Stimulated activated naive CD8-positive, alpha-beta T cell treated with anti-CD3 and anti-CD28 coated beads, Interleukin-15, Interleukin-2, amounts not matched to agents 100 U/mL and 50 U/mL, for 24 hours (primary cell): ENCODE measurements around the gene BCKDHB.
"Not testable (repeated sequence)": the region's sequence is repeated elsewhere in the genome, so short reads cannot be mapped to it uniquely, and the experiment has no call there.

ENCODE experiments used
- ATAC-seq: fragments of 150-1000 bp; cut with Tn5 transposase; one replicate; pipeline ENCODE4 v1.10.0; 2021
- DNase-seq: peaks from one replicate; pipeline ENCODE4 v3.0.0; 2021

The BCKDHB gene

GRCh38 chr6:80106418-80107235 lies at the start of gene BCKDHB:
TSS of gene BCKDHB (plus strand) at chr6:80106671. CDS start at chr6:80106694, 23 bp downstream.
- DNase-seq (peak; percentile 96), ATAC-seq (peak; percentile 99)

GRCh38 chr6:80060774-80061173 lies 45.7 kb upstream of the BCKDHB start:
- no peak for ATAC-seq
- no peak for DNase-seq

GRCh38 chr6:80068146-80068545 lies 38.3 kb upstream of the BCKDHB start:
- DNase-seq, ATAC-seq: not testable (repeated sequence)

- DNase-seq, ATAC-seq: not testable (repeated sequence)
These were observed 36.0 kb upstream of the BCKDHB start for GRCh38 chr6:80070431-80070830.

- no peak for DNase-seq
- no peak for ATAC-seq
These were observed 29.4 kb upstream of the BCKDHB start for GRCh38 chr6:80077067-80077466.

- ATAC-seq, result no peak
- DNase-seq, result no peak
These were observed 17.8 kb upstream of the BCKDHB start for GRCh38 chr6:80088637-80089036.

- DNase-seq (no peak), ATAC-seq (no peak)
These were observed 15.0 kb upstream of the BCKDHB start for GRCh38 chr6:80091506-80091905.

- DNase-seq (peak; percentile 11), ATAC-seq (no peak)
These were observed 12.5 kb upstream of the BCKDHB start for GRCh38 chr6:80094017-80094416.

GRCh38 chr6:80095600-80095999 lies 10.9 kb upstream of the BCKDHB start:
- DNase-seq, result no peak
- ATAC-seq, result no peak

GRCh38 chr6:80098392-80098791 lies 8.1 kb upstream of the BCKDHB start:
- ATAC-seq (no peak), DNase-seq (no peak)

GRCh38 chr6:80104520-80104919 lies 2.0 kb upstream of the BCKDHB start:
- ATAC-seq (no peak), DNase-seq (no peak)

- DNase-seq (no peak), ATAC-seq (peak; percentile 1)
These were observed 476 bp upstream of the BCKDHB start for GRCh38 chr6:80105972-80106417.

GRCh38 chr6:80122576-80122975 lies 16.1 kb downstream of the BCKDHB start:
- ATAC-seq, DNase-seq: not testable (repeated sequence)

- ATAC-seq, result no peak
These were observed 20.3 kb downstream of the BCKDHB start for GRCh38 chr6:80126657-80127345.

GRCh38 chr6:80129485-80129884 lies 23.0 kb downstream of the BCKDHB start:
- ATAC-seq (no peak), DNase-seq (no peak)

More at GRCh38 chr6:80126657-80127345, 20.3 kb downstream of the BCKDHB start:
- no peak for DNase-seq

GRCh38 chr6:80133020-80133419 lies 26.5 kb downstream of the BCKDHB start:
- ATAC-seq (no peak), DNase-seq (peak; percentile 6)

GRCh38 chr6:80134065-80134464 lies 27.6 kb downstream of the BCKDHB start:
- ATAC-seq, result no peak

GRCh38 chr6:80142586-80142985 lies 36.1 kb downstream of the BCKDHB start:
- DNase-seq (no peak), ATAC-seq (no peak)

More at GRCh38 chr6:80134065-80134464, 27.6 kb downstream of the BCKDHB start:
- no peak for DNase-seq

- DNase-seq (no peak), ATAC-seq (no peak)
These were observed 37.0 kb downstream of the BCKDHB start for GRCh38 chr6:80143419-80143937.

- ATAC-seq (no peak), DNase-seq (no peak)
These were observed 38.4 kb downstream of the BCKDHB start for GRCh38 chr6:80144753-80145315.

- DNase-seq (no peak), ATAC-seq (no peak)
These were observed 39.0 kb downstream of the BCKDHB start for GRCh38 chr6:80145509-80145908.

- DNase-seq (no peak), ATAC-seq (no peak)
These were observed 39.5 kb downstream of the BCKDHB start for GRCh38 chr6:80145921-80146320.

- DNase-seq (no peak), ATAC-seq (no peak)
These were observed 41.7 kb downstream of the BCKDHB start for GRCh38 chr6:80148220-80148619.
